Mesenchymal stem cell (in vitro differentiated cells and primary cell): ENCODE data around the gene CHKA.
A peak's percentile ranks its signal among the peaks of the same experiment; 100 is the strongest.

Source experiments
- DNase-seq: peaks from one replicate; pipeline ENCODE4 v3.0.0-alpha.2; 2013
- H2AFZ ChIP-seq: one replicate; pipeline ENCODE4 v1.6.1; 2013; ENCODE audit warnings: low read depth, mild to moderate bottlenecking, control low read depth, inconsistent platforms, low read length, moderate library complexity
- H2AK5ac ChIP-seq: 2 replicates; pipeline ENCODE4 v1.6.1; 2013; ENCODE audit warnings: low read length, moderate library complexity, mild to moderate bottlenecking, inconsistent platforms; ENCODE audit not compliant: severe bottlenecking
- H2BK120ac ChIP-seq: one replicate; pipeline ENCODE4 v1.6.1; 2013; ENCODE audit warnings: low read depth, mild to moderate bottlenecking, inconsistent platforms, low read length, moderate library complexity
- H2BK12ac ChIP-seq, 2 experiments: one replicate each; pipeline ENCODE4 v1.6.1; 2013; ENCODE audit warnings: inconsistent platforms in 2 of 2, low read length in 2 of 2, mild to moderate bottlenecking in 2 of 2, moderate library complexity in 2 of 2, control low read depth in 1 of 2
- H2BK15ac ChIP-seq: one replicate; pipeline ENCODE4 v1.6.1; 2013; ENCODE audit warnings: mild to moderate bottlenecking, low read depth, inconsistent platforms; ENCODE audit not compliant: poor library complexity, severe bottlenecking
- H2BK5ac ChIP-seq: 2 replicates; pipeline ENCODE4 v1.6.1; 2013; ENCODE audit warnings: low read depth, mild to moderate bottlenecking, low read length, control low read depth, inconsistent platforms; ENCODE audit not compliant: poor library complexity, severe bottlenecking
- H3K14ac ChIP-seq, 2 experiments: one replicate each; pipeline ENCODE4 v1.6.1; 2013; ENCODE audit warnings: inconsistent platforms in 2 of 2, low read length in 2 of 2, control low read depth in 1 of 2, mild to moderate bottlenecking in 1 of 2, moderate library complexity in 1 of 2
- H3K18ac ChIP-seq, 2 experiments: one replicate each; pipeline ENCODE4 v1.6.1; 2013; ENCODE audit warnings: inconsistent platforms in 2 of 2, low read length in 2 of 2, control low read depth in 1 of 2, low read depth in 1 of 2, mild to moderate bottlenecking in 1 of 2
- H3K23ac ChIP-seq, 2 experiments: one replicate each; pipeline ENCODE4 v1.6.1; 2013; ENCODE audit warnings: inconsistent platforms in 2 of 2, low read length in 2 of 2, mild to moderate bottlenecking in 2 of 2, moderate library complexity in 2 of 2, control low read depth in 1 of 2
- H3K27ac ChIP-seq: 2 replicates; pipeline ENCODE4 v1.5.1; 2013; ENCODE audit warnings: mild to moderate bottlenecking, moderate library complexity, low read length, control low read depth, inconsistent platforms; ENCODE audit not compliant: poor library complexity, severe bottlenecking
- H3K27me3 ChIP-seq, 2 experiments: 2 replicates each; pipeline versions ENCODE4 v1.6.1 to v1.7.0; 2013; ENCODE audit warnings: low read length in 2 of 2, mild to moderate bottlenecking in 2 of 2, moderate library complexity in 2 of 2, control low read depth in 1 of 2, inconsistent platforms in 1 of 2; ENCODE audit not compliant: control insufficient read depth in 1 of 2, insufficient read depth in 1 of 2
- H3K36me3 ChIP-seq, 2 experiments: 2 replicates each; pipeline versions ENCODE4 v1.6.1 to v1.7.0; 2013; ENCODE audit warnings: low read length in 2 of 2, control low read depth in 1 of 2, inconsistent platforms in 1 of 2, low read depth in 1 of 2, mild to moderate bottlenecking in 1 of 2; ENCODE audit not compliant: insufficient read depth in 2 of 2, control insufficient read depth in 1 of 2
- H3K4ac ChIP-seq, 2 experiments: one replicate each; pipeline ENCODE4 v1.6.1; 2013; ENCODE audit warnings: inconsistent platforms in 2 of 2, low read length in 2 of 2, mild to moderate bottlenecking in 2 of 2, moderate library complexity in 2 of 2, control low read depth in 1 of 2, low read depth in 1 of 2
- H3K4me1 ChIP-seq: 2 replicates; pipeline ENCODE4 v1.6.1; 2013; ENCODE audit warnings: low read depth, low read length, control low read depth; ENCODE audit not compliant: control insufficient read depth, insufficient read depth
- H3K4me2 ChIP-seq: 2 replicates; pipeline ENCODE4 v1.6.1; 2013; ENCODE audit warnings: low read length, mild to moderate bottlenecking, inconsistent platforms; ENCODE audit not compliant: poor library complexity, severe bottlenecking
- H3K4me3 ChIP-seq, 2 experiments: 2 replicates each; pipeline versions ENCODE4 v1.5.1 to v1.7.0; 2013; ENCODE audit warnings: low read length in 2 of 2, mild to moderate bottlenecking in 2 of 2, control low read depth in 1 of 2, low read depth in 1 of 2; ENCODE audit not compliant: insufficient read depth in 1 of 2
- H3K79me1 ChIP-seq: replicated peaks from 2 replicates; pipeline ENCODE4 v1.6.1; 2013; ENCODE audit warnings: mild to moderate bottlenecking, control low read depth, low read length, inconsistent platforms; ENCODE audit not compliant: poor library complexity, severe bottlenecking
- H3K9ac ChIP-seq: 2 replicates; pipeline ENCODE4 v1.7.0; 2013; ENCODE audit warnings: mild to moderate bottlenecking, low read length, moderate library complexity
- H3K9me3 ChIP-seq: 2 replicates; pipeline ENCODE4 v1.7.0; 2013; ENCODE audit warnings: mild to moderate bottlenecking, low read length; ENCODE audit not compliant: control insufficient read depth
- H4K8ac ChIP-seq: one replicate; pipeline ENCODE4 v1.6.1; 2013; ENCODE audit warnings: inconsistent platforms, mild to moderate bottlenecking, low read length, moderate library complexity
- H4K91ac ChIP-seq: one replicate; pipeline ENCODE4 v1.6.1; 2013; ENCODE audit warnings: mild to moderate bottlenecking, low read length, inconsistent platforms
- WGBS: methylation state at CpG from one replicate; pipeline ENCODE4 v1.1.7; 2013; ENCODE audit warnings: mixed read lengths; 5-methylcytosine and 5-hydroxymethylcytosine counted together

CHKA gene

GRCh38 chr11:68136866-68137265 lies 15.7 kb upstream of the CHKA start:
- H2AK5ac ChIP-seq, result no peak overlapping the region
- no peak overlapping the region for H3K4ac ChIP-seq
- H4K91ac ChIP-seq, result no peak overlapping the region
- H2BK5ac ChIP-seq, result no peak overlapping the region
- H3K23ac ChIP-seq, result no peak overlapping the region
- H3K27me3 ChIP-seq, result no peaks in the 10 kb centered on the region
- no peak overlapping the region for H3K9ac ChIP-seq
- no peak overlapping the region for H3K14ac ChIP-seq
- peaks cover 5% of the 10 kb centered on the region for H3K9me3 ChIP-seq
- no peak overlapping the region for H4K8ac ChIP-seq
- DNase-seq, result no peak
- H3K36me3 ChIP-seq, result no peaks in the 10 kb centered on the region
- no peak overlapping the region for H2AFZ ChIP-seq
- H3K79me1 ChIP-seq, result no peaks in the 10 kb centered on the region
- no peak overlapping the region for H3K18ac ChIP-seq
- H3K4me3 ChIP-seq, result no peak overlapping the region
- H2BK120ac ChIP-seq, result no peak overlapping the region
- H3K27ac ChIP-seq, result no peak overlapping the region
- WGBS, result 92% methylated on average over 8 of the region's 8 CpGs
- peaks cover 1% of the 10 kb centered on the region for H3K4me1 ChIP-seq
- no peak overlapping the region for H3K4me2 ChIP-seq
- no peak overlapping the region for H2BK15ac ChIP-seq
- H2BK12ac ChIP-seq, result no peak overlapping the region

GRCh38 chr11:68135161-68135560 lies 14.0 kb upstream of the CHKA start:
- 63% methylated on average over 3 of the region's 3 CpGs for WGBS
- Histone ChIP-seq H4K91ac (no peak overlapping the region), H3K4me1 (peaks cover 3% of the 10 kb centered on the region)

GRCh38 chr11:68133761-68134160 lies 12.6 kb upstream of the CHKA start:
- H3K23ac ChIP-seq, result no peak overlapping the region
- no peak overlapping the region for H2AK5ac ChIP-seq
- no peak overlapping the region for H4K8ac ChIP-seq
- no peak overlapping the region for H3K14ac ChIP-seq
- no peak for DNase-seq
- H3K9me3 ChIP-seq, result peaks cover 5% of the 10 kb centered on the region
- no peak overlapping the region for H2AFZ ChIP-seq
- no peak overlapping the region for H3K4me3 ChIP-seq
- H3K4me2 ChIP-seq, result no peak overlapping the region
- no peaks in the 10 kb centered on the region for H3K79me1 ChIP-seq
- no peak overlapping the region for H2BK15ac ChIP-seq
- H3K36me3 ChIP-seq, result no peaks in the 10 kb centered on the region
- no peak overlapping the region for H3K4ac ChIP-seq
- 57% methylated on average over 2 of the region's 2 CpGs for WGBS
- no peak overlapping the region for H2BK12ac ChIP-seq
- no peak overlapping the region for H3K27ac ChIP-seq
- H2BK5ac ChIP-seq, result no peak overlapping the region
- no peak overlapping the region for H4K91ac ChIP-seq
- no peak overlapping the region for H3K18ac ChIP-seq
- H3K4me1 ChIP-seq, result peaks cover 6% of the 10 kb centered on the region
- no peak overlapping the region for H2BK120ac ChIP-seq
- no peaks in the 10 kb centered on the region for H3K27me3 ChIP-seq
- no peak overlapping the region for H3K9ac ChIP-seq

More at GRCh38 chr11:68135161-68135560, 14.0 kb upstream of the CHKA start:
- Histone ChIP-seq H3K27me3 (no peaks in the 10 kb centered on the region), H3K4ac (no peak overlapping the region), H2AK5ac (no peak overlapping the region), H3K18ac (no peak overlapping the region), H3K23ac (no peak overlapping the region), H3K9ac (no peak overlapping the region), H2BK12ac (no peak overlapping the region), H3K9me3 (peaks cover 5% of the 10 kb centered on the region), H3K36me3 (no peaks in the 10 kb centered on the region), H2BK5ac (no peak overlapping the region), H3K27ac (no peak overlapping the region), H2AFZ (no peak overlapping the region), H3K4me2 (no peak overlapping the region), H2BK15ac (no peak overlapping the region), H3K79me1 (no peaks in the 10 kb centered on the region), H2BK120ac (no peak overlapping the region), H4K8ac (no peak overlapping the region), H3K14ac (no peak overlapping the region), H3K4me3 (no peak overlapping the region)
- DNase-seq, result no peak

- Histone ChIP-seq H3K9me3 (peaks cover 5% of the 10 kb centered on the region), H3K23ac (no peak overlapping the region), H2BK12ac (no peak overlapping the region), H2AFZ (no peak overlapping the region), H3K4me1 (peaks cover 22% of the 10 kb centered on the region), H4K91ac (no peak overlapping the region), H3K4me2 (no peak overlapping the region), H2BK120ac (no peak overlapping the region), H3K36me3 (no peaks in the 10 kb centered on the region), H2AK5ac (peak overlapping the region; percentile 21), H3K9ac (no peak overlapping the region), H2BK15ac (no peak overlapping the region), H4K8ac (no peak overlapping the region), H3K14ac (no peak overlapping the region), H3K79me1 (no peaks in the 10 kb centered on the region), H3K27me3 (no peaks in the 10 kb centered on the region), H3K18ac (no peak overlapping the region), H3K27ac (no peak overlapping the region), H2BK5ac (no peak overlapping the region), H3K4me3 (no peak overlapping the region), H3K4ac (no peak overlapping the region)
- DNase-seq, result no peak
- WGBS, result no CpG with 5 or more reads among the region's 1 CpG
Observed at GRCh38 chr11:68130121-68130520, 8.9 kb upstream of the CHKA start.
